Left ventricle myocardium inferior (tissue), 1 donor: Measurements from ENCODE around the gene PDLIM5. TPM values are rescaled to one million over a fixed set of nuclear protein-coding genes. Genes with fewer than 3 reads are reported as not detected.

ENCODE experiments used
- DNase-seq: peaks from one replicate; pipeline ENCODE4 v3.0.0-alpha.2; 2020
- H3K27ac ChIP-seq: fragments of 200-600 bp; replicated peaks from 2 replicates; pipeline ENCODE4 v1.8.0; 2021
- H3K27me3 ChIP-seq: fragments of 200-600 bp; 2 replicates; pipeline ENCODE4 v1.8.0; 2021; ENCODE audit warnings: low read depth
- H3K36me3 ChIP-seq: fragments of 200-600 bp; 2 replicates; pipeline ENCODE4 v1.8.0; 2021
- H3K4me1 ChIP-seq: fragments of 200-600 bp; 2 replicates; pipeline ENCODE4 v1.8.0; 2021
- H3K4me3 ChIP-seq: fragments of 200-600 bp; 2 replicates; pipeline ENCODE4 v1.8.0; 2021; ENCODE audit warnings: mild to moderate bottlenecking, moderate library complexity
- H3K9me3 ChIP-seq: fragments of 200-600 bp; replicated peaks from 2 replicates; pipeline ENCODE4 v1.8.0; 2021
- CTCF ChIP-seq: fragments of 200-600 bp; IDR thresholded peaks from 2 replicates; pipeline ENCODE4 v1.8.0; 2021; ENCODE audit warnings: antibody characterized with exemption, mild to moderate bottlenecking, borderline replicate concordance
- intact Hi-C: fragments of 100-400 bp; cut with micrococcal nuclease; formaldehyde crosslinking; loops from one replicate; pipeline ENCODE4 v1.11.0; 2022
- total RNA-seq: library from RNA; stranded (reverse); fragmentation: NEBNext Ultra II Directional; extraction: Animal tissue kit (Norgen Biotek cat#: 25700); gene quantifications from one replicate; pipeline ENCODE4 v1.2.1, GENCODE V29; 2021
- donor health status: DM: no; HTN: yes; CAD: no; lungs with severe emphysema.

The PDLIM5 gene
- total RNA-seq, 1 donor from 2014 or later = 982 TPM

GRCh38 chr4:94495408-94495807, 43.7 kb downstream of the PDLIM5 start:
- DNase-seq = no peak
- H3K36me3 ChIP-seq = peaks cover 5% of the 10 kb centered on the region
- intact Hi-C loops = no loop called here
- H3K9me3 ChIP-seq = no peaks in the 10 kb centered on the region
- no peak for TF ChIP-seq CTCF
- H3K4me3 ChIP-seq = no peak overlapping the region
- peak overlapping the region; percentile 24 for H3K27ac ChIP-seq
- H3K4me1 ChIP-seq = peaks cover 90% of the 10 kb centered on the region
- H3K27me3 ChIP-seq = no peaks in the 10 kb centered on the region

GRCh38 chr4:94497690-94498089, 45.9 kb downstream of the PDLIM5 start:
- H3K27ac ChIP-seq = peak overlapping the region; percentile 24
- TF ChIP-seq CTCF = no peak
- H3K4me1 ChIP-seq = peaks cover 90% of the 10 kb centered on the region

GRCh38 chr4:94498502-94498901, 46.8 kb downstream of the PDLIM5 start:
- Histone ChIP-seq H3K4me3 (no peak overlapping the region), H3K36me3 (peaks cover 5% of the 10 kb centered on the region), H3K27me3 (no peaks in the 10 kb centered on the region), H3K4me1 (peaks cover 90% of the 10 kb centered on the region), H3K9me3 (no peaks in the 10 kb centered on the region), H3K27ac (no peak overlapping the region)
- intact Hi-C loops = no loop called here
- no peak for DNase-seq
- no peak for TF ChIP-seq CTCF

More at GRCh38 chr4:94497690-94498089, 45.9 kb downstream of the PDLIM5 start:
- DNase-seq = no peak
- peaks cover 5% of the 10 kb centered on the region for H3K36me3 ChIP-seq
- no peaks in the 10 kb centered on the region for H3K27me3 ChIP-seq
- no peak overlapping the region for H3K4me3 ChIP-seq
- intact Hi-C loops = no loop called here
- no peaks in the 10 kb centered on the region for H3K9me3 ChIP-seq

- peak; percentile 35 for DNase-seq
These were observed 48.9 kb downstream of the PDLIM5 start for GRCh38 chr4:94500685-94501084.

GRCh38 chr4:94504545-94504944, 52.8 kb downstream of the PDLIM5 start:
- intact Hi-C loops = no loop called here
- DNase-seq = no peak
- Histone ChIP-seq H3K4me1 (peaks cover 100% of the 10 kb centered on the region), H3K36me3 (peaks cover 4% of the 10 kb centered on the region), H3K27ac (peak overlapping the region; percentile 36), H3K9me3 (no peaks in the 10 kb centered on the region), H3K4me3 (no peak overlapping the region), H3K27me3 (no peaks in the 10 kb centered on the region)
- TF ChIP-seq CTCF = no peak

More at GRCh38 chr4:94500685-94501084, 48.9 kb downstream of the PDLIM5 start:
- Histone ChIP-seq H3K9me3 (no peaks in the 10 kb centered on the region), H3K36me3 (no peaks in the 10 kb centered on the region), H3K27ac (peak overlapping the region; percentile 66), H3K4me3 (no peak overlapping the region), H3K4me1 (peaks cover 97% of the 10 kb centered on the region), H3K27me3 (no peaks in the 10 kb centered on the region)
- intact Hi-C loops = no loop called here
- no peak for TF ChIP-seq CTCF
